AG20443 (cell line): Measurements from ENCODE around the gene MUC21.
A peak's percentile ranks its signal among the peaks of the same experiment; 100 is the strongest.

Experiments used
- DNase-seq: peaks from one replicate; pipeline ENCODE4 v3.0.0; 2012; ENCODE audit warnings: low spot score, mixed read lengths

Gene MUC21

GRCh38 chr6:30983439-30983838 lies at the start of gene MUC21:
Gene MUC21 (plus strand): TSS chr6:30983718. CDS start chr6:30983959, 241 bp downstream.
- DNase-seq: no peak

- DNase-seq: no peak
Measured at GRCh38 chr6:30935018-30935417, 48.5 kb upstream of the MUC21 start.

GRCh38 chr6:30937265-30937664 lies 46.3 kb upstream of the MUC21 start:
- no peak for DNase-seq

- no peak for DNase-seq
Measured at GRCh38 chr6:30938730-30939129, 44.8 kb upstream of the MUC21 start.

GRCh38 chr6:30939473-30939872 lies 44.0 kb upstream of the MUC21 start:
- peak; percentile 34 for DNase-seq

GRCh38 chr6:30940361-30940986 lies 43.0 kb upstream of the MUC21 start, which contains the start of gene MUCL3:
Gene MUCL3 (plus strand): TSS chr6:30940973. CDS start chr6:30941000, 27 bp downstream.
- DNase-seq: no peak

- DNase-seq: peak; percentile 96
Measured at GRCh38 chr6:30942338-30943060, 41.0 kb upstream of the MUC21 start.

GRCh38 chr6:30944051-30944450 lies 39.5 kb upstream of the MUC21 start:
- no peak for DNase-seq

GRCh38 chr6:30945281-30945680 lies 38.2 kb upstream of the MUC21 start:
- no peak for DNase-seq

- DNase-seq: no peak
Measured at GRCh38 chr6:30947231-30947630, 36.3 kb upstream of the MUC21 start.

GRCh38 chr6:30948811-30949210 lies 34.7 kb upstream of the MUC21 start:
- no peak for DNase-seq

GRCh38 chr6:30951907-30952469 lies 31.5 kb upstream of the MUC21 start:
- no peak for DNase-seq

- DNase-seq: no peak
Measured at GRCh38 chr6:30954631-30955366, 28.7 kb upstream of the MUC21 start.

GRCh38 chr6:30955367-30956042 lies 28.0 kb upstream of the MUC21 start:
- DNase-seq: peak; percentile 63

GRCh38 chr6:30957716-30958115 lies 25.8 kb upstream of the MUC21 start:
- no peak for DNase-seq

- peak; percentile 64 for DNase-seq
Measured at GRCh38 chr6:30960907-30961673, 22.4 kb upstream of the MUC21 start.

- DNase-seq: no peak
Measured at GRCh38 chr6:30962716-30963115, 20.8 kb upstream of the MUC21 start.

GRCh38 chr6:30963641-30964040 lies 19.9 kb upstream of the MUC21 start:
- DNase-seq: no peak

GRCh38 chr6:30964075-30964474 lies 19.4 kb upstream of the MUC21 start:
- no peak for DNase-seq

GRCh38 chr6:30965140-30965601 lies 18.3 kb upstream of the MUC21 start:
- no peak for DNase-seq

GRCh38 chr6:30966154-30966553 lies 17.4 kb upstream of the MUC21 start:
- DNase-seq: no peak
